ENCODE results near the gene RPL3. TPM values are rescaled to one million over a fixed set of nuclear protein-coding genes. Genes with fewer than 3 reads are reported as not detected.

RPL3 gene
- polyA plus RNA-seq, 1 donor (not counting 4 experiments of a cell fraction or from before 2014, with no cell fraction given), result 2,538 TPM

DNA sequence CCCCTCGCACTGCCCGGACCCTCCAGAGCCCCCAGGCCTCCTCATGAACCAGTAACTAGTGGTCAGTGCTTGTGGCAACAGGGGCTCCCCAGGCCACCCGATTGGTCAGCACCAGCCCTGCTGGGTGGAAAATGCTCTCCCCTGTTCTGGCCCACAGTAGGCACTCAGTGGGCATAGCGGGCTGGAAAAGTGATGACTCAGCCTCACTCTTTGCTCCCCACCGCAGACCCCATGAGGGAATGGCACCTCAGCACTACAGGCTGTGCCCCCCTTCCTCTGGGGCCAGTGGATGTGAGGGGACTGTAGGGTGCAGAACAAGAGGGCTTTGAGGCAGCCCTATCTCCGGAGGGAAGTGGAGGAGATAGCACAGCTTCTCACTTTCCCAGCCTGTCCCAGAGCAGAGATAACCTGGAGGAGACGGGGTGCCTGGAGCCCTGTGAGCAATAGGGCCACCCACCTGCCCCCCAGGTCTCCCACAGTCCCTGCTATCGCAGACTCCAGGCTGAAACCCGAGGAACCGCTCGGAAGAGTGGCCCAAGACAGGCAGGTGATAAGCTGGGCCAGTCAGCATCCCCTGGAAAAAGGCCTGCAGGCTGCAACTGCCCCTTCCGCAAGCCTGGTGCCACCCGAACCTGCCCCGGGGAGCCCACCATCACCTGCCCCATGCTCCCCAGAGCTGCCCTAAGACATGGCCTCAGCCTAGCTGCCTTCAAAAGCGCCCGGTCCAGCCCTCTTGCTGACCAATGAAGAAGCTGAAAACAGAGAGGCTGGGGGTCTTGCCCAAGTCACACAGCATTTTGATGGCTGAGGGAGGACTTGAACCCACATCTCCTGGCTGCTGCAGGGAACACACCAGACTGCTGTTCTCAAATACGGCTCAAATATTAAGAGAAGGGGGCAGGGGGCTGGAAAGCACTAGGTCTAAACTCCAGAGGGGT, 45.2 kb downstream of the RPL3 start:
- Histone ChIP-seq H3K27ac (ENCODE audit: control insufficient read depth, insufficient read depth, low read length) (no peak overlapping the region), H4K20me1 (ENCODE audit: control insufficient read depth, extremely low read depth, insufficient read depth, low read length) (no peaks in the 10 kb centered on the region), H3K9me1 (ENCODE audit: control insufficient read depth, extremely low read depth, insufficient read depth, low read length) (no peaks in the 10 kb centered on the region), H3K9ac (ENCODE audit: control insufficient read depth, extremely low read depth, insufficient read depth, low read length) (no peak overlapping the region), H2AFZ (ENCODE audit: control insufficient read depth, low read length) (no peak overlapping the region), H3K9me3 (ENCODE audit: control insufficient read depth, low read depth, low read length) (no peaks in the 10 kb centered on the region), H3K4me3 (ENCODE audit: control insufficient read depth in 2 of 3, extremely low read depth in 1 of 3, insufficient read depth in 2 of 3, low read depth in 1 of 3, low read length in 3 of 3) (no peak overlapping the region), H3K4me1 (ENCODE audit: control insufficient read depth, extremely low read depth, insufficient read depth, low read length) (no peaks in the 10 kb centered on the region), H3K36me3 (ENCODE audit: control insufficient read depth in 2 of 2, extremely low read depth in 1 of 2, insufficient read depth in 2 of 2, low read length in 2 of 2) (no peaks in the 10 kb centered on the region), H3K27me3 (ENCODE audit: control insufficient read depth, extremely low read depth, insufficient read depth, low read length) (no peaks in the 10 kb centered on the region), H3K79me2 (ENCODE audit: control insufficient read depth, insufficient read depth, low read length) (no peaks in the 10 kb centered on the region), H3K4me2 (ENCODE audit: control insufficient read depth, extremely low read depth, insufficient read depth, low read depth, low read length) (no peak overlapping the region)
- TF ChIP-seq, protein P1, sequence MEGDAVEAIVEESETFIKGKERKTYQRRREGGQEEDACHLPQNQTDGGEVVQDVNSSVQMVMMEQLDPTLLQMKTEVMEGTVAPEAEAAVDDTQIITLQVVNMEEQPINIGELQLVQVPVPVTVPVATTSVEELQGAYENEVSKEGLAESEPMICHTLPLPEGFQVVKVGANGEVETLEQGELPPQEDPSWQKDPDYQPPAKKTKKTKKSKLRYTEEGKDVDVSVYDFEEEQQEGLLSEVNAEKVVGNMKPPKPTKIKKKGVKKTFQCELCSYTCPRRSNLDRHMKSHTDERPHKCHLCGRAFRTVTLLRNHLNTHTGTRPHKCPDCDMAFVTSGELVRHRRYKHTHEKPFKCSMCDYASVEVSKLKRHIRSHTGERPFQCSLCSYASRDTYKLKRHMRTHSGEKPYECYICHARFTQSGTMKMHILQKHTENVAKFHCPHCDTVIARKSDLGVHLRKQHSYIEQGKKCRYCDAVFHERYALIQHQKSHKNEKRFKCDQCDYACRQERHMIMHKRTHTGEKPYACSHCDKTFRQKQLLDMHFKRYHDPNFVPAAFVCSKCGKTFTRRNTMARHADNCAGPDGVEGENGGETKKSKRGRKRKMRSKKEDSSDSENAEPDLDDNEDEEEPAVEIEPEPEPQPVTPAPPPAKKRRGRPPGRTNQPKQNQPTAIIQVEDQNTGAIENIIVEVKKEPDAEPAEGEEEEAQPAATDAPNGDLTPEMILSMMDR (optimal IDR thresholded peaks at IDR 0.05 in 1 of 3, IDR thresholded peaks at IDR 0.05 in 1 of 3, conservative IDR thresholded peaks at IDR 0.05 in 1 of 3; ENCODE audit: extremely low read depth in 1 of 3, insufficient read depth in 2 of 3, low read length in 3 of 3), result no peak
- TF ChIP-seq EZH2 (IDR thresholded peaks at IDR 0.05; ENCODE audit: low read length), result no peak
- dilution Hi-C loops (cut with MboI; ENCODE audit: extremely low pct_ligation_motif_present, low sequenced_read_pairs), result no loop called here
- FAIRE-seq, result no peak
- DNase-seq (ENCODE audit: low read depth, low spot score), result no peak

DNA sequence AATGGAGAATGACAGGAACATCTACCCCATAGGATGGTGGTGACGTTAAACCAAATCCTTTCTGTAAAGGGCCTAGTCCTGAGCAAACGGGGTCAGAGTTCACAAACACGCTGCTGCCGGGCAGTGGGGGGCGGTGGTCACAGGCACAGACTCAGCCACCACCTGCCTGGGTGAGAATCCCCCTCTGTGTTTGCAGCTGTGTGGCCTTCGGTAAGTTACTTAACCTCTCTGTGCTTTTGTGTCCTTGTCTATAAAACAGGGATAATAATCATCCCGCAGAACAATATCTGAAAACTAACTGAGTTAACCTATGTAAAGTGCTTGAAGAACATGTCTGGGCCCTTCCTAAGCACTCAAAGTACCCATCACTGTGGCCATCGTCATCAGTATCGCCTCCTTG, 48.6 kb downstream of the RPL3 start:
- no peaks in the 10 kb centered on the region for H3K9me3 ChIP-seq (ENCODE audit: control insufficient read depth, low read depth, low read length)
- no peak for DNase-seq (ENCODE audit: low read depth, low spot score)
- no peak overlapping the region for H2AFZ ChIP-seq (ENCODE audit: control insufficient read depth, low read length)
- H3K27ac ChIP-seq (ENCODE audit: control insufficient read depth, insufficient read depth, low read length), result no peak overlapping the region
- no peaks in the 10 kb centered on the region for H4K20me1 ChIP-seq (ENCODE audit: control insufficient read depth, extremely low read depth, insufficient read depth, low read length)
- H3K9ac ChIP-seq (ENCODE audit: control insufficient read depth, extremely low read depth, insufficient read depth, low read length), result no peak overlapping the region
- H3K27me3 ChIP-seq (ENCODE audit: control insufficient read depth, extremely low read depth, insufficient read depth, low read length), result no peaks in the 10 kb centered on the region
- H3K4me2 ChIP-seq (ENCODE audit: control insufficient read depth, extremely low read depth, insufficient read depth, low read depth, low read length), result no peak overlapping the region
- no peak for FAIRE-seq
- no peaks in the 10 kb centered on the region for H3K79me2 ChIP-seq (ENCODE audit: control insufficient read depth, insufficient read depth, low read length)
- H3K4me1 ChIP-seq (ENCODE audit: control insufficient read depth, extremely low read depth, insufficient read depth, low read length), result peaks cover 3% of the 10 kb centered on the region
- H3K9me1 ChIP-seq (ENCODE audit: control insufficient read depth, extremely low read depth, insufficient read depth, low read length), result no peaks in the 10 kb centered on the region
- H3K36me3 ChIP-seq (ENCODE audit: control insufficient read depth in 2 of 2, extremely low read depth in 1 of 2, insufficient read depth in 2 of 2, low read length in 2 of 2), result no peaks in the 10 kb centered on the region
- TF ChIP-seq EZH2 (IDR thresholded peaks at IDR 0.05; ENCODE audit: low read length), result no peak
- TF ChIP-seq, protein P1 (optimal IDR thresholded peaks at IDR 0.05 in 1 of 3, IDR thresholded peaks at IDR 0.05 in 1 of 3, conservative IDR thresholded peaks at IDR 0.05 in 1 of 3; ENCODE audit: extremely low read depth in 1 of 3, insufficient read depth in 2 of 3, low read length in 3 of 3), result no peak
- H3K4me3 ChIP-seq (ENCODE audit: control insufficient read depth in 2 of 3, extremely low read depth in 1 of 3, insufficient read depth in 2 of 3, low read depth in 1 of 3, low read length in 3 of 3), result no peak overlapping the region
- dilution Hi-C loops (cut with MboI; ENCODE audit: extremely low pct_ligation_motif_present, low sequenced_read_pairs), result no loop called here
